MG63 (cell line): ENCODE data around the gene SRSF2. TPM values are rescaled to one million over a fixed set of nuclear protein-coding genes. Genes with fewer than 3 reads are reported as not detected.

Experiments used
- total RNA-seq: library from RNA; depleted of rRNA; stranded (reverse); fragments of >200 nt; shearing (Covaris generic); gene quantifications from 2 replicates; pipeline ENCODE4 v1.2.3, GENCODE V29; 2014; ENCODE audit warnings: low replicate concordance; rRNA removed

SRSF2 gene
- total RNA-seq, 1 experiment from 2014 or later: 292 TPM

Other genes starting within 250 kb of the SRSF2 start
- gene RHBDF2, start 235.9 kb downstream of the SRSF2 start, total RNA-seq: 5.9 and 20.9 TPM in 2 replicates
- 7.6 and 14.0 TPM in 2 replicates for gene CYGB, start 199.6 kb downstream of the SRSF2 start, total RNA-seq
- gene PRCD, start 197.3 kb downstream of the SRSF2 start, total RNA-seq: 1.2 TPM in 1 of 2 replicates, not detected in the other
- 0.15 and 0.30 TPM in 2 replicates for gene ST6GALNAC2, start 151.5 kb downstream of the SRSF2 start, total RNA-seq
- not detected in 2 replicates for gene ST6GALNAC1, start 93.6 kb downstream of the SRSF2 start, total RNA-seq
- gene MXRA7, start 26.4 kb downstream of the SRSF2 start, total RNA-seq: 53.8 and 65.4 TPM in 2 replicates
- 28.2 and 55.1 TPM in 2 replicates for gene JMJD6, start 10.7 kb downstream of the SRSF2 start, total RNA-seq
- gene METTL23, start 10.5 kb downstream of the SRSF2 start, total RNA-seq: 44.4 and 44.9 TPM in 2 replicates
- gene MFSD11, start 788 bp upstream of the SRSF2 start, total RNA-seq: 23.8 and 24.9 TPM in 2 replicates
- gene MGAT5B, start 131.1 kb upstream of the SRSF2 start, total RNA-seq: 2.4 and 3.3 TPM in 2 replicates